Measurements from ENCODE around the gene PPP2R2C.

PPP2R2C gene

DNA sequence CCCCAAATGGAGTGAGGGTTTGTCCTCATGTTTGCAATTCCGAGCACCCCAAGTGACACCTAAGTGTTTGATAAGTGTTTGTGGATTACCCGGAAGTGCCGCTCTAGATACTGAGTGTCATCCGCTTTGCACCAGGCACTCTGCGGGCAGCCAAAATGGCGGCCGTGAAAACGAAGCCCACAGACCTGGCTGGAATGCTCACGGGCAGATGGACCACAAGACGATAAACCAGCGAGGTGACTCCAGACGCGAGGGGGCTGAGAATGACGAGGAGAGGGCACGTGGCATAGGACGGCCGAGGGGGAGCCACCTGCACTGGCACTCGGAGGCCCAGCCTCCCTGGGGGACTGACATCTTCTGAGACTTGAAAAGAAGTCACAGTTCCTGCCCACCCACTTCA is 51.0 kb downstream of the PPP2R2C start:
- no peak for DNase-seq

DNA sequence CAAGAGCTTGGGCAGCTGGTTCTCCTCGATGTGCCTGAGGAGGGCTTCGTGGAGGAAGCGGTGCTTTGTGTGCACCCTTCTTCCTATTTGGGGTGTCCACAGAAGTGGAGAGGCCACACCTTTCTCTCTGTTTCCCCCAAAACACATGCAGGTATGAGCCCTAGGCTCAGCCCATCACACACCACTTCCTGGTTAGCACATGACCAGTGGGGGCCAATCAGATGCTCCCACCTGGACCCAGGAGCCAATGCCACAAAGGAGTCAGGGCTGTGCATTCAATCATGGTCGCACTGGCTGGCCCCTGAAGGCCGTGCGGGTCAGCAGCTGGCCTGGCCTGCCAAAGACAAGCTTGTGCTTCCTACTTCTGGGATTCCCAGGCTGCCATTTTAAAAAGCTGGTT is 51.4 kb downstream of the PPP2R2C start:
- no peak for DNase-seq

DNA sequence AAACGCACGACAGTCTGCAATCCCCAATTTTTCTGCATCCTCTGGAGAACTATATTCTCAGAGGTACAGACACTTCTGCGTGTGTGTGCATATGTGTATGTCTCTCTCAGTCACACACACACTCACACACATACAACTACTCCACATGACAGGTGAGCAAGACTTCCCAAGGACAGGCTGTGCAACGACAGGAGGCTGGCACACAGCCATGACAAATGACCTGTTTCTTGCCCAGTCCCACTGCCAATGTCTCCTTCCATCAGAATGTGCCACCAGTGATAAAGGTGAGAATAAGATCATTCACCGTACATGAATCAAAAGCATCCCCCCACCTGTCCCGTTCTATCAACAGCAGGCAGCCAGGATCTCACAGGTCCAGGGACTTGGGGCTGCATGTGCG is 52.4 kb downstream of the PPP2R2C start:
- DNase-seq = no peak

DNA sequence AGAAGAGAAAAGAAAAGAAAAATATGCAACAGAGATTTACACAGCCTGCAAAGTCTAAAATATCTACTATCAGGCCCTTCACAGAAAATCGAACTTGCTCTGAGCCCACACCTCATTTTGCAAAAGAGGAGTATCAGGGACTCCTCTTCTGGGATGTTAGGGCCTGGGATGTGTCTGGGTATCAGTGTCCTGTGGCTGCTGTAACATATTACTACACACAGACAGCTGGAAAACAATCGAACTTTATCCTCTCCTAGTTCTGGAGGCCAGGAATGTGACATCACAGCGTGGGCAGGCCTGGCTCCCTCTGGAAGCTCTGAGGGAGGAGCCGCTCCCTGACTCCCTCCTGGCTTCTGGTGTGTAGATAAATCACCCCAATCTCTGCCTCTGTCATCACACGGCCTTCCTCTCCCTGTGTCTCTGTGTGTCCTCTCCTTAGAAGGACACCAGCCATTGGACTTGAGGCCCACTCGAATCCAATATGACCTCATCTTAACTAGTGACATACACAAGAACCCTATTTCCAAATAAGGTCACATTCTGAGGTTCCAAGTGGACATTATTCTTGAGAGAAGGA is 52.9 kb downstream of the PPP2R2C start:
- no peak for DNase-seq

DNA sequence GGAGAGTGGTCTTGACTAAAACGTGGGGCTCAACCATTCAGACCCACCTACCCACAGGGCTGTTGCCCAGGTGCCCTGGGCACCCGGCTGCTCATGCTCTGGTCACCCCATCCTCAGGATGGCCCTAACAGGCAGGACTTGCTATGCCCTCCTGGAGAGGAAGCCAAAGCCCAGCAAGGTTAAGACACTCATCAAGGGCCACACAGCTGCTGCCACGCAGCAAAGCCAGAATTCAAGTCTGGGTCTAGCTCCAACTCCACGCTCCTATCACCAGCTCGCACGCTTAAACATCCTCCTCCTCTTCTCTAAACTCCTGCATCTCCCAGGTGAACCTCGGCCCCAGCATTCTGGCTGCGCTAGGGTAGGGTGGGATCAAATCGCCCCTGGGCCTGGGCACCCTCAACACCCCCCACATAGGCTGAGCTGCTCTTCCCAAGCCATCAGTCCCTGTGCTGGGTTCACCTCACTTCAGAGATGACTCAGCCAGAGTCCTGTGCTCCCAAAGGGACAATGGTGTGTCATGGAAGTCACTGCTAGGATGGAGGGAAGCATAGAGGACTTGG is 54.1 kb downstream of the PPP2R2C start:
- DNase-seq = no peak

DNA sequence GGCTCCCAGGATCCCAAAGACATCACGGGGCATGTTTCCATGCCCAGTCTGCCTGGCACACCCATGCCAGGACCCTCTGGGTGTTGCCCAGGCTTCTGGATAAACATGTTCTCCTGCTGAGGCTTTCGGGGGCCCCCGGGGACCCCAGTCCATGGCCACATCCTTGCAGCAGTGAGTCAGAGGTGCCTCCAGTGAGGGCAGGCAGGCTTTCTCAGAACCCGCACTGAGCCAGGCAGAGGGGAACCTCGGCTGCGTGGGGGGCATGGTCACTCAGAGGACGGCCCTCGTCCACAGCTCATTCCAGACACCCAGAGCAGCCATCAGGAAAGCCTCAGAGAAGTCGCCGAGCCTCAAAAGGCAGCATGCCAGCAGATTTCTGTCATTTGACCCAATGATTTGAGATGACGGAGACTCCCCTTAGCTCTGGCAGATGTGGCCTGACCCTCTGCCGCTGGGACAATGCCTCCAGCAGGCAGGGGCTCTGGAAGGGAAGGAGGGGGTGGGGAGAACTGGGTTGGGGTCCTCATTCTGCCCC is 54.8 kb downstream of the PPP2R2C start:
- DNase-seq = no peak

DNA sequence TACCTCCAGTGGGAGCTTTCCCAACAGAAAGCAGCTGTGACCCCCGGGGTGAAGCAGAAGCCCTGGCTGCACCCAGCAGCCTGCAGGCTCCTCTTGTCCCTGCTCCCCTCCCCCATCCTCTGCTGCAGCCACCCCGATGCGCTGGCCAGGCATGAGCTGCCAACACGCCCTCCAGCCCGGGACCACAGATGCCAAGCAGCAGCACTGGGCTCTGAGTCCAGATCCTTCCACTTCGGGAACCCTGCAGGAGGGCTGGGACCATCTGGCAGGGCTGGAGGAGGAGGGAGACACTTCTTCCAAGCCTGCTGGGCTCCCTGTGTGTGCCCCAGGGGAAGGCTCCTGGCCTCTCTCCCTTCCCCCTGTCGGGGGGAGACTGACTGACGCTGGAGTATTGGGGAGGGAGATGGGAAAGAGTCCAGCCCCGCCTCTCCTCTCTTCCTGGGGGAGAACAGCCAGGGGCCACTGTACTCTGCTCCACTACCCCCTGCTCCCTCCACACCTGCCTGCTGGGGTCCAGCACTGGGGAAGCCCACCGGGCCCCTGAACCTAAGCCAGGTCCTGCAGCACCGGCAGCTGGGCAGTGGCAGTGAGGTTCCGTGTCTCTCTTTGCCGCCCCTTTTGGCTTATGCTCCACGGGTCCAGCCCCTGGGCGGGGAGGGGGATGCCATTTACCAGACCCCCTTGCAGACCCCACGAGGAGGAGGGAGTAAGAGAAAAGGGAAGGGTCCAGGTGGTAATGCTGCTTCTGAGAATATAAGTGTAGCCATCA is 55.7 kb downstream of the PPP2R2C start:
- DNase-seq = no peak

DNA sequence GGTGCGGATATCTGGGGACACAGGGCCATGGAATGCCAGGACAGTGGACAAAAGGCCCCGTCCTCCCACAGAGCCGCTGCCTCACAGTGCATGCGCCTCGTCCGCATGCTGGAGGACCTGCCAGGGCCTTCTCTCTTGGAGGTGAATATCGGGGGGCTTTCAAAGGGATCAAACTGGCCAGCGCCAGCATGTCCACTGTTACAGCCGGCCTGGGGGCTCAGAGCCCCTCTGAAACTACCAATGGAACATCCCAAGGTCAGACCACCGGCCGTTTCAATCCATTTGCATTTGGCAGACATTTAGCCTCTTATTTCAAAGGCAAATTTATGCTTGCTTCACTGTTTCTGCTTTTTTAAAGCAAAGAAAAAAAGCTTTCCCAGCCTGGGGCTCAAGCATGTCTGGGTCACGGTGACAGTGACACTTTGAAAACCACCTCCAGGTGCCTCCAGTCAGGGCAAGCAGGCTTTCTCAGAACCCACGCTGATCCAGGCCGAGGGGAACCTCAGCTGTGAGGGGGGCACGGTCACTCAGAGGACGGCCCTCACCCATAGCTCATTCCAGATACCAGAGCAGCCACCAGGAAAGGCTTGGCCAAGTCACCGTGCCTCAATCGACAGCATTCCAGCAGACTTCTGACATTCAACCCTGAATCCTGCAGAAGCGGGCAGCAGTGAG is 57.2 kb downstream of the PPP2R2C start:
- DNase-seq = no peak

DNA sequence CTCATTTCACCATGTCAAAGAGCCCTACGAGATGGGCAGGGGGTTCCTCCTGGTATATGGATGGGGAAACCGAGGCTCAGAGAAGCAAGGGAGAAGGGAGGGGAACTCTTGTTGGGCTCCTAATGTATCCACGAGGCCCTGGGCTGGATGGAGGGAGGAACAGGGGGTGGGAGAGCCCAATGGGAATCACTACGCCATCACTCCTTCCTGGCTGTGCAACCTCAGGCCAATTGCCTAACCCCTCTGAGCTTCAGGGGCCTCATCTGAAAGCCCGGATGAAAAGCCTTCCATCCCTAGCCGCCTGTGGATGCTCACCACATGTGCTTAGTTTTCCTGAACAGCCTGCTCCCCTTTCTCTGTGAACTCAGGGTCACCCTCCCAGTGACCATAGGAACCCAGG is 57.8 kb downstream of the PPP2R2C start:
- DNase-seq = no peak

DNA sequence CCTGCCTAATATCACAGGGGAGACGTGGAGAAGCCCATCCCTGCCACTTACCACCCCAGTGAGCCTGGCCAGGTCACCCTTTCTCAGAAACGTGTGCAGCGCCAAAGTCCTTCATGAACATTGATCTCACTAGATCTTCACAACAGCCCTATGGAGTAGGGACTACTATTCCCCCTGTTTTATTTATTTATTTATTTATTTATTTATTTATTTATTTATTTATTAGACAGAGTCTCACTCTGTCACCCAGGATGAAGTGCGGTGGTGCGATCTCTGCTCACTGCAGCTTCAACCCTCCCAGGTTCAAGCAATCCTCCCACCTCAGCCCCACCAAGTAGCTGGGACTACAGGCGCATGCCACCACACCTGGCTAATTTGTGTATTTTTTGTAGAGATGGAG is 61.8 kb downstream of the PPP2R2C start:
- DNase-seq = no peak

DNA sequence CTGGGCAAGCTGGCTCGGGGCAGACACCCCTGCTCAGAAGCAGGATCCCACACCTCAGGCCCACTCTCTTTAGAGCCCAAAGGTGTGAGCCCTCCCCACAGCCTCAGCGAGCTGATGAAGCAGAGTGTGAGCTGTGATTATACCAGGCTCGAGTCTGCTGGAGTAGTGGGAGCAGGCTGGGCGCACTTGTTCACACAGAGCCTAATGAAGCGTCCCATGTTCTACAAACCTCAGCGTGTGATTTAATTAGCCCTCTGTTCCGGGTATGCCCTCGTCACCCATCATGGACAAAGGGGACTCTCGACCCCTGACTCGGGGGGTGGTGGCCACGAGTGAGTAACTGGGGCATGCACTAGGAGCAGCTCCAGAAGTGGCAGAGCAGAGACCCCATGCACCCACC is 62.3 kb downstream of the PPP2R2C start:
- DNase-seq = no peak

DNA sequence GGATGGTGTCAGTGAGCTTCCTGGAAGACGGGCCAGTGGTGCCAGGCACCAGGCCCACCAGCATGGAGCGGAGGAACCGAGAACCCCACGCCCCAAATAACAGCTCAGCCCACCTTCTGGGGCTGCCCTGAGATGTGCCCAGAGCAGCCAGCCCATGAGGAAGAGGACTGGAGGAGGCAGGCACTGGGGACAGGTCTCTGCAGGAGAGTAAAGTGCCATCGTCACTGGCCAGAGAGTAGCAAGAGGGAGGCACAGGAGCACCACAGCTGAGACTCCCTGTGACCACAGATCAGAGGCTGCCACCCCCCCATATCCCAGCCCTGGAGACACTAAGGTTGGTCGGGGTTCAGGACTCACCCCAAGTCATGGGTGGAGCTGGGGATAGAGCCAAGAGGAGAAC is 63.0 kb downstream of the PPP2R2C start:
- DNase-seq = no peak

DNA sequence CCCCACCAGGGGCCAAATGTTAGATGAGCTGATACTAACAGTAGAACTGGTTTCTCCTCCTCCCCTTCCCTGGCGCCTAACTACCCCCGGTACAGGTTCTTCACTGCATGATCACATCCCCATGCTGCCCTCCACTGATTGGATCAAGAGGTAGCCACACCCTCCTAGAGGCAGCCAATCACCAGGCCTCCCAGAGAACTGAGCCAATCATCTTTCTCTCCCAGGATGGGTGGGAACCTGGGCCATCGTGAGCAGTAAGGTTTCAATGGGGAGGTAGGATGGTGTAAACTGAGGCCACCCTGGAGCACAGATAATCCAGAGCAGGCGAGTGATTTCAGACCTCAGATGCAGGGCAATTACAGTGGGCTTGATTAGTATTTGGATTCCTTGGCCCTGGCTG is 64.2 kb downstream of the PPP2R2C start:
- no peak for DNase-seq

DNA sequence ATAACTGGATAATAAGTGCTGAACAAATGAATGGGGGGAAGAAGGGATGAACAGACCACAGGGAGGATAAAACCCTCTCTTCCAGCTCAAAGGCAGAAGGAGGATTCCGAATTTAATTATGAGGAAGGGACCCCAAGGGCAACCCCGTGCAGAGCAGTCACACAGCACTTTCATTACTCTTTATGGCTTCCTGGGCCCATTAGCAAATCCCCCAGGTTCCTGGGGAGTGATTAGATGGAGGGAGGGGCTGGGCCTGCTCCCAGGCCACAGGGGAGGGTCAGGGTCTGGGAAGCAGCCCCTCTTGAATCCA is 67.1 kb downstream of the PPP2R2C start:
- DNase-seq = no peak

DNA sequence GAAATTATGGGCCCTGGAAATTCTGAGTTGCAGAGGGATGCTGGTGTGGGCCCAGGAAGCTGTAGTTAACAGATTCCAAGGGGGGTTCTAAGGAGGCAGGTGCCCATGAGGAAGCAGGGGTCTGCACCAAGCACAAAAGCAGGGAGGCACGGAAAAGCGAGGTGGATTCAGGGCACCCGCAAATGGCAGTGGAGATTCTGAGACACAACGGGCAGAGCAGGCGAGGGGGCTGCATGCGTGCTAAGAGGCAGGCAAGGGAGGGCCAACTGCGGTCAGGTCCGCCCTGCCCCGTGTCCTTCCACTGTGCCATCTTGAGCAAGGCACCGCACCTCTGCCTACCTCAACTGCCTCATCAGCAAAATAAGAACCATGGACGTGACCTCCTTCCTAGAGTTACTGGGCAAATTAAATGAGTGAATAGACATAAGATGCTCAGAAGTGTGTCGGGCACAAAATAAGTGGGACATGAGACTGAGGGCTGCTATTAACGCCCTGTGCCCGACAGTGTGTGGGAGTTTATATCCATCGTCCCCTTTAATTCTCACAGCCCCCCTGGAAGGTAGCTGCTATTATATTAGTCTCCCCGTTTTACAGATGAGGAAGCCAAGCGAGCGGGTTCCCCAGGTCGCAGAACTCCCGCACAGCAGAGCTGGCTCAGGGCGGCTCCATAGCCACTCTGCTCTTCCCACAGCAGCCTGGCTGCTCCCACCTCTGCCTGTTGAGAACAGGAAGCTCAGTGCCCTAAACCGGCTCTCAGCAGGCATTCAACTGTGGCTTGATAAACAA is 67.6 kb downstream of the PPP2R2C start:
- DNase-seq = no peak

DNA sequence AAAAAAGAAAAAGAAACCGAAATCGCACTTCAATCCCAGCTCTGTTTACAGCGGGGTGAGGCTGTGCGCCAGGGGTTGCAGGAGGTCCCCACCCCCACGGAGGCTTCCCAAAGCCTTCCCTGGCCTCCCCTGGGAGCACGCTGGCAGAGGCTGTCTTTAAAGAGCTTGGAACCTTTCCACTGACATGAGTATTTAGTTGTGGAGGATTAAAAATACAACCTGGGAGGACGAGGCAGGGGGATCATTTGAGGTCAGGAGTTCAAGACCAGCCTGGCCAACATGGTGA is 69.1 kb downstream of the PPP2R2C start:
- no peak for DNase-seq

DNA sequence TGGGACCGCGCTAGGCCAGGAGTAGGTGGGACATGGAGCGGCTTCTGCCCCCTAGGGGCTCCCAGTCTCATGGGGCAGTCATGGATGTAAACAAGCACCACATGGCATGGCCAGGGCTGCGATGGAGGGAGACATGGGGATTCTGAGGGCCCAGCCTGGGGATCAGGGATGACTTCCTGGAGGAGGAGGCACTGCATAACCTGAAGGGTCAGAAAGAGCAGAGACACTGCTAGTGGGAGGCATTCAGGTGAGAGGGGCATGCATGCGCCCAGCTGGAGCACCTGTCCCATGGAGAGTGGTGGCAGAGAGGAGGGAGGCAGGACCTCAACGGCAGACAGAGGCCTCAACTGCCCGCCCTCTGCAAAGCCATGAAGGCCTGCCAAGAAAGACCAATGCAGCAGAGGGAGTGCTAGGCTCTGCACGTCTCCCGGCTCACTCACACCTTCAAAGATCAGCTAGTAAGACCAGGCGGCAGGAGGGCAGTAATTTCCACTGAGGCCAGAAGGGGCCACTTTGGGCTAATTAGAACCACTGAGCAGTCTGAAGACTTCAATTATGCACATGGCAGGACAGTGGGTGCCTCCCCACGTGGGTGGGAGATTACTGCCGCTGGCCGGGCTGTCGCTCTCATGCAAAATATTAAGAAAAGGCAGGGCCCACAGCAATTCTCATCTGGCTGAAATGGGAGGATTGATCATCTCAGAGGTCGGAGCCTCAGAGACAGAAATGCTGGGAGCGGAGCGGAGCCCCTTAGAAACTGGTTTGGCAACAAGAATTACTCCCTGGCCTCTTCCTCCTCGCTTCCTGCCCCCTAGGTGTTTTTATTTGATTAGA is 69.6 kb downstream of the PPP2R2C start:
- no peak for DNase-seq

DNA sequence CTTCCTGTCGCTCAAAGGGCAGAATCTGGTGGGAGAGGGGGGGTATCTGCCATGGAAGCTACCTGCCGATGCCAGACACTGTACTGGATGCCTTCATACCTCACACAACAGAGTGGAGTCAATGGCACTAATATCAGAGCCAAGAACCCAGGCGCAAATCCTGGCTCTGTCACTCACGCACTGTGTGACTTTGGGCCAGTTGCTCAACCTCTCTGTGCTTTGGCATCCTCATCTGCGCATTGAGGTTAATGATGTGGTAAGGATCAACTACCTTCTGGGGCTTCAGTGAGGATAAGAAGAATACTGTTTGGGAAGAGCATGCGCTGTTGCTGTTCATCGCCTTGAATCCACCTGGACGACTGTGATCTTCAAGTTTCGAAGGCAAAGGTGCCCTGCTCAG is 70.6 kb downstream of the PPP2R2C start:
- no peak for DNase-seq

DNA sequence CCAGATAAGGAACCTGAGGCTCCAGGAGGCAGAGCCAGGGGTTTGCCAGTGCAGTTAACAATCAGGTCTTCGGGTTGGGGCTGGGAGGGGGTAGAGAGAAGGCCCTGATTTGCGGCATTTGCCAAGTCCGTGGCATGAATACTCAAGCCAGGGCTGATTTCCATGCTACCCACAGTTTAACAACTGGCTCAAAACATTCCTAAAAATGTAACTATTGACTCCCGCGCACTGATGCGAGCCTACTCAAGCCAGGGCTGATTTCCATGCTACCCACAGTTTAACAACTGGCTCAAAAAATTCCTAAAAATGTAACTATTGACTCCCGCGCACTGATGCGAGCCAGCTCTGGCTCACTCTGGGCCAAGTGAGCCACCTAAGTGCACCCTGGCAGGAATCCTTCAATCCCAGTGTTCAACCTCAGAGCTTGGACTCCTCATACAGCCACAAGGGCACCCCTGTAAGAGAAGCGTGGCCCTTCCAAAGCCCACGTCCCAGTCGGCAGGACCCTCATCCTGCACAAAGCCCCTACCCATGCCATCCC is 75.6 kb downstream of the PPP2R2C start:
- no peak for DNase-seq

DNA sequence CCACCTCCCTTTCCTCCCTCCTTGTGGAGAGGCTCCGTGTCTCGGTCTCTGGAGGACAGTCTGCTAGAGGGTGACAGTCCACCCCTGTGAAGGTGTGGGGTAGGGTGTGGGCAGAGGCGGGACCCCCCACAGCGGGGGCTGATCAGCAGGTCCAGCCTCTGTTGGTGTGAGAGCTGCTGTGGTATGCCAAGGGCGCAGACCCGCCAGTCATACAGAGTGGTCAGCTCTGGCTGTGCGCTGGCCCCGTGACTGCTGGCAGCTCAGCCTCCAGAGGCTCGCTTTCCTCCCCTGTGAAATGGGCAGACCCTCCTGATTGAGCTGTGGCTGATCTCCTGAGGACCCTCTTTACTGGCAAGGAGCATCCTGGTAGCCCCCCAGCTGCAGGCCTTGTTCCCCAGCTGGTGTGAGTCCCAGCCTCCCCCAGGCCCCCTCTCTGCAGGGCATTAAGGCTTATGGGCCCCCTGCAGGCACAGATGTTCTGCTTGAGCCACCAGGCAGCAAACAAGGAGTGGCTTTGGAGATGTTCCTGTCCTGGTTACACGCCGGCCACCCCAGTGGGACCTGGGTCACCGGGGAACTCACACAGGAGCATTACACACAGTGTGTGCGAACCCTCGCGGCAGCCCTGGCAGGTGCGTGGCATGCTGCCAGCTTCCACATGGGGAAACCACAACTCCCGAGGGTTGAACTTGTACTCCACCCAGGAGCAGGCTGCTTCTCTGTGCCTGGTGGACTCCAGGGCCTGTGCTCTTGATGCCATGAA is 76.8 kb downstream of the PPP2R2C start:
- DNase-seq = no peak

DNA sequence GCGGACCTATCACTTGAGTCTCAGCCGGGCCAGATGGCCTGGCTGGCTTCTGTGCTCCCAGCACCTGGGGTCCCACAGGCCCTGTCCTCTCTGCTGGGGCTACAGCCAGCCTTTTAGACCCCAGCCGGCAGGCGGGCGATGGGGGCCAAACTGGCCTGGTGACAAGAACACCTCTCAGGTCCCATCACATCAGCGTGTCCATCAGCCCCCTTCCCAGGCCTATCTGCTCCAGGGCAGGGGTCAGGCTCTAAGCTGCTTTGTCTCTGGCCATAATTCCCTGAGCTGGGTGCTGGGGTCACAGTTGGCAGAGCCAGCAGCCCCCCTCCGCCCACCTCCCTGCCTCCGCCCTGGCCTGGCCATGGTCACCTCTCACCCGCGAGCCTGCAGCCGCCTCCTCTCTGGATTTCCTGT is 77.7 kb downstream of the PPP2R2C start:
- no peak for DNase-seq
